Uterus (tissue), 2 donors: ENCODE data around the gene PAH.

ENCODE experiments used
- POLR2A ChIP-seq, 2 donors: fragments of 450-650 bp; IDR thresholded peaks; one replicate each; pipeline ENCODE4 v1.6.1; 2016; ENCODE audit warnings: antibody characterized with exemption in 2 of 2, mild to moderate bottlenecking in 1 of 2, moderate library complexity in 1 of 2
- TF ChIP-seq, protein P1 (sequence below), 4 experiments: fragments of 200-600 bp in 2 of 4; fragments of 450-650 bp in 2 of 4; sonication (generic) in 2 of 4; IDR thresholded peaks; one replicate each; pipeline ENCODE4 v1.5.1; 2016 to 2019; ENCODE audit warnings: antibody characterized with exemption in 4 of 4, mild to moderate bottlenecking in 2 of 4, moderate library complexity in 1 of 4

DNA sequence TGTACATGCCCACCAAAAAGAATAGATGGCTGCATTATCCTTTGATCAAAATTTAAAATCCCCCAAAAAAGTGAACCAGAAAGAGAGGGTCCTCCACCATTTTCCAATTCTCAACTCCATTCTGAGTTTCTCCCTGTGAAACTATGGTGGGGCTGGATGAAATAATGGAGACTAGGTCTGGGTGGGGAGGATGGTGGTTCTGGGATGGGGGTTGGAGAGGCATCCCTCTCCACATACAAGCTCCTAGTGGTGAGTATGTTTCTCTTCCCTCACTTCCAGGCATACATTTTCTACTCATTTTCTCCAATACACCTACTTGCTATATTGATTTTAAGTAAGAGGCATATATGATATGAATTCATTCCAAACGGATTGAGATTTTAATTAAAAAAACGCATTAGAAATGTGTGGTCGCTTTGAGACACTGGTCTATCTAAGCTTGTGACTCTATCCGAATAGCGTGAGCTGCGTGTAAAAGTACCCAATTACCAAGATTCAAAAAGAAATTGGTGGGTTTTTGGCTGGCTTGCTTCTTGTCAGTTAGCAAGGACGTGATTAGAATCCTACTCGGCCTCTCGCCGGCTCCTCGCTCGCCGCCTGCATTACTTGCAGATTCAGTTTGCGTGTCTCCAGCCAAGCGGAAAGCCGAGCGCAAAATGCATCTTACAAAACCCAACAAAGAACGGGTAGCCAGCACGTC is 43.9 kb upstream of the PAH start:
- TF ChIP-seq, protein P1, sequence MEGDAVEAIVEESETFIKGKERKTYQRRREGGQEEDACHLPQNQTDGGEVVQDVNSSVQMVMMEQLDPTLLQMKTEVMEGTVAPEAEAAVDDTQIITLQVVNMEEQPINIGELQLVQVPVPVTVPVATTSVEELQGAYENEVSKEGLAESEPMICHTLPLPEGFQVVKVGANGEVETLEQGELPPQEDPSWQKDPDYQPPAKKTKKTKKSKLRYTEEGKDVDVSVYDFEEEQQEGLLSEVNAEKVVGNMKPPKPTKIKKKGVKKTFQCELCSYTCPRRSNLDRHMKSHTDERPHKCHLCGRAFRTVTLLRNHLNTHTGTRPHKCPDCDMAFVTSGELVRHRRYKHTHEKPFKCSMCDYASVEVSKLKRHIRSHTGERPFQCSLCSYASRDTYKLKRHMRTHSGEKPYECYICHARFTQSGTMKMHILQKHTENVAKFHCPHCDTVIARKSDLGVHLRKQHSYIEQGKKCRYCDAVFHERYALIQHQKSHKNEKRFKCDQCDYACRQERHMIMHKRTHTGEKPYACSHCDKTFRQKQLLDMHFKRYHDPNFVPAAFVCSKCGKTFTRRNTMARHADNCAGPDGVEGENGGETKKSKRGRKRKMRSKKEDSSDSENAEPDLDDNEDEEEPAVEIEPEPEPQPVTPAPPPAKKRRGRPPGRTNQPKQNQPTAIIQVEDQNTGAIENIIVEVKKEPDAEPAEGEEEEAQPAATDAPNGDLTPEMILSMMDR (IDR thresholded peaks at IDR 0.05), result no peak
- no peak for TF ChIP-seq POLR2A (IDR thresholded peaks at IDR 0.05)
